Activated CD4-positive, alpha-beta T cell treated with anti-CD3 and anti-CD28 coated beads for 36 hours (primary cell): ENCODE results near the gene ATOSB. TPM values are rescaled to one million over a fixed set of nuclear protein-coding genes. Genes with fewer than 3 reads are reported as not detected.

ENCODE experiments used
- ATAC-seq: fragments of 200-7000 bp; cut with Tn5 transposase; one replicate; pipeline ENCODE4 v1.10.0; 2021; ENCODE audit warnings: mild to moderate bottlenecking, moderate library complexity
- CTCF ChIA-PET: fragments of 350-600 bp; sonication (Branson Sonifier 250); formaldehyde crosslinking; loops from one replicate; lab custom pipeline; 2021; ENCODE audit warnings: antibody characterized with exemption; lab: Charles Lee
- POLR2A ChIA-PET: fragments of 350-600 bp; sonication (Branson Sonifier 250); formaldehyde crosslinking; loops from one replicate; lab custom pipeline; 2021; ENCODE audit warnings: antibody characterized with exemption, inconsistent platforms; lab: Charles Lee
- DNase-seq: peaks from one replicate; pipeline ENCODE4 v3.0.0-alpha.2; 2020
- H3K27ac Mint-ChIP-seq: one replicate; pipeline ENCODE4 v1.8.0; 2021; ENCODE audit warnings: mixed read lengths
- H3K27me3 Mint-ChIP-seq: one replicate; pipeline ENCODE4 v1.8.0; 2021; ENCODE audit warnings: mixed read lengths
- H3K36me3 Mint-ChIP-seq: one replicate; pipeline ENCODE4 v1.8.0; 2021; ENCODE audit warnings: low read depth, mixed read lengths
- H3K4me1 Mint-ChIP-seq: one replicate; pipeline ENCODE4 v1.8.0; 2021; ENCODE audit warnings: mixed read lengths
- H3K4me3 Mint-ChIP-seq: one replicate; pipeline ENCODE4 v1.8.0; 2021; ENCODE audit warnings: mild to moderate bottlenecking, moderate library complexity, mixed read lengths
- H3K9me3 Mint-ChIP-seq: one replicate; pipeline ENCODE4 v1.8.0; 2021; ENCODE audit warnings: low read depth, mixed read lengths
- intact Hi-C, 2 experiments: fragments of 100-400 bp; cut with DNase I in 1 of 2; cut with micrococcal nuclease in 1 of 2; formaldehyde crosslinking; loops; one replicate each; pipeline versions ENCODE4 v1.14.2 to v1.15.1; 2022 to 2024; cut with DNase I, micrococcal nuclease
- total RNA-seq, 2 experiments: library from RNA; stranded (reverse); gene quantifications; one replicate each; pipeline ENCODE4 v1.2.3, GENCODE V29; 2021

ATOSB gene
- total RNA-seq, 2 experiments from 2014 or later, result 5.7 to 6.4 TPM

DNA sequence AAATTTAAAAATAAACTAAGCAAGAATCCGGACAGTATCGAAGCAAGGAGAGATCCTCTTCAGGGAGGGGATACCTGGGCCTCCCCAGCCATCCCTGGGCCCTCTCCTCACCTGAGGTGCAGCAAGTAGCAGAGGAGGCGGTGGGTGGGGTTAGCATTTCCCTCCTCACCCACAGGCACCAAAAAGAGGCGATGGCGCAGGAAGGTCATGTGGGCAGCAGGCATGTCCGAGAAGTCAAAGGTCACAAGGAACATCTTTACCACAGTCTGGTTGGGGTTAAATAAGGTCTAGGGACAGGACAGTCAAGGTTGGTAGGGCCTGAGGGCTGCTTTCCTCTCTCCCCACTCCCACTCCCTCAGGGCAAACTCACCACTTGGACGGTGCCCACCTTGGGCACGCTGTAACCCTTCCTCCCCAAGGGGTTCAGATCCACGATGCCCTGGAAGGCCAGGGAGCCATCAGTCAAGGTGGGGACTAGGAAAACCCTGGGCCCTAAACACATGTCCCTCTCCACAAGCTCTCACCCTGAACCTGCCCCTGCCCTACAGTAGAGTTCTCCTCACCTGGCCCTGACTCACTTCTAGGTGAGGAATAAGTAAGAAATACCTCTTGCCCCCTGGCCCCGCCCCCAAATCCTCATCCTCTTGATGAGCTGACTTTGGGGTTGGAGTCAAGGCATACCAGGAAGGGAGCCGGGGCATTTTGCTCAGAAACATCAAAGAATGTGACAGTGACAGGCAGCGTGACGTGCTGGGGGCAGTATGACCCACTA is 9.9 kb downstream of the ATOSB start:
- intact Hi-C loops, result no loop called here
- Mint-ChIP-seq H3K27ac (no peak overlapping the region), H3K36me3 (peaks cover 21% of the 10 kb centered on the region), H3K27me3 (no peaks in the 10 kb centered on the region), H3K4me1 (peaks cover 26% of the 10 kb centered on the region), H3K4me3 (no peak overlapping the region), H3K9me3 (no peaks in the 10 kb centered on the region)
- no peak for ATAC-seq
- no peak for DNase-seq
- CTCF ChIA-PET, result interaction anchor here (1.2 kb wide), 1 partner anchor 9 kb away, joined by 7 read pairs; the partner anchor contains the start of gene PIGO
- POLR2A ChIA-PET, result interaction anchor here (1.5 kb wide), 1 partner anchor 9 kb away, joined by 4 read pairs; no protein-coding TSS in a partner anchor

- intact Hi-C loops, result no loop called here
- ChIA-PET POLR2A (interaction anchor here (0.6 to 1.5 kb wide), 2 partner anchors 9 to 36 kb away, joined by 4 to 6 read pairs; no protein-coding TSS in a partner anchor), CTCF (interaction anchor here (1.8 kb wide), 1 partner anchor 9 kb away, joined by 7 read pairs; no protein-coding TSS in a partner anchor)
- Mint-ChIP-seq H3K36me3 (peaks cover 27% of the 10 kb centered on the region), H3K27me3 (no peaks in the 10 kb centered on the region), H3K9me3 (no peaks in the 10 kb centered on the region), H3K4me3 (no peak overlapping the region), H3K27ac (no peak overlapping the region), H3K4me1 (peaks cover 25% of the 10 kb centered on the region)
- no peak for ATAC-seq
- DNase-seq, result no peak
Measured at GRCh38 chr9:35105126-35105525, 10.5 kb downstream of the ATOSB start.

DNA sequence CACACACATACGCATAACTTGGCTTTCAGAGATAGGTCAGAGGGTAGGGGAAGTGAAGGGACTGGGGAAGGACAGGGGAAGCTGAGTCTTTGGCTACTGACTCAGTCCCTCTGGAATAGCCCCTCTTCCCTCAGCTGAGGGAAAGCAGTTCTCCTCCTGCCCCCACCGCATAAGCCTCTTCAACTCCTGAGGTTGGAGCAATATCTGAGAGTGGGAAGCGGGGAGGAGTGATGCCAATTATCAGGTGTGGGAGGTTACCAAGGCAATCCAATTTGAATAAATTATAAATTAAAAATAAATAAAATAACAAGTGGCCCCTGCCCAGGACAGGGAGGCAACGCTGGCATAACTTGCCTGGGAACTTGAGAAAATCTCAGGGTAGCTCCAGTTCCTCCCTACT is 11.1 kb downstream of the ATOSB start:
- intact Hi-C loops, result no loop called here
- CTCF ChIA-PET, result interaction anchor here (0.8 to 1.8 kb wide), 2 partner anchors 9 to 205 kb away, joined by 4 to 7 read pairs; no protein-coding TSS in a partner anchor
- no peak overlapping the region for H3K4me3 Mint-ChIP-seq
- H3K27ac Mint-ChIP-seq, result no peak overlapping the region
- peaks cover 31% of the 10 kb centered on the region for H3K36me3 Mint-ChIP-seq
- POLR2A ChIA-PET, result interaction anchor here (0.6 to 3.2 kb wide), 2 partner anchors 10 to 25 kb away, joined by 3 to 18 read pairs; partner anchors contain the start of genes ATOSB and FANCG
- H3K9me3 Mint-ChIP-seq, result no peaks in the 10 kb centered on the region
- DNase-seq (no peak), ATAC-seq (no peak)
- H3K4me1 Mint-ChIP-seq, result peaks cover 25% of the 10 kb centered on the region
- H3K27me3 Mint-ChIP-seq, result no peaks in the 10 kb centered on the region

- no peak for ATAC-seq
- POLR2A ChIA-PET, result interaction anchor here (0.6 to 3.2 kb wide), 6 partner anchors 8 to 32 kb away, joined by 3 to 18 read pairs (median 6); partner anchors contain the start of genes ATOSB, FANCG and VCP
- no peaks in the 10 kb centered on the region for H3K27me3 Mint-ChIP-seq
- no peaks in the 10 kb centered on the region for H3K9me3 Mint-ChIP-seq
- intact Hi-C loops, result loop anchor here (1.0 to 2.0 kb wide), 5 partner anchors 8 to 711 kb away; partner anchors contain the start of genes HINT2 (in 1 of the 2) and VCP (in 1 of the 2)
- H3K4me3 Mint-ChIP-seq, result peak overlapping the region; percentile 98
- DNase-seq, result no peak
- CTCF ChIA-PET, result interaction anchor here (0.6 to 1.8 kb wide), 10 partner anchors 8 to 772 kb away, joined by 3 to 7 read pairs (median 4); partner anchors contain the start of genes ATOSB and FANCG
- H3K27ac Mint-ChIP-seq, result peak overlapping the region; percentile 98
- H3K36me3 Mint-ChIP-seq, result peaks cover 34% of the 10 kb centered on the region
- H3K4me1 Mint-ChIP-seq, result peaks cover 25% of the 10 kb centered on the region
Measured at GRCh38 chr9:35103660-35104191, 11.9 kb downstream of the ATOSB start.

DNA sequence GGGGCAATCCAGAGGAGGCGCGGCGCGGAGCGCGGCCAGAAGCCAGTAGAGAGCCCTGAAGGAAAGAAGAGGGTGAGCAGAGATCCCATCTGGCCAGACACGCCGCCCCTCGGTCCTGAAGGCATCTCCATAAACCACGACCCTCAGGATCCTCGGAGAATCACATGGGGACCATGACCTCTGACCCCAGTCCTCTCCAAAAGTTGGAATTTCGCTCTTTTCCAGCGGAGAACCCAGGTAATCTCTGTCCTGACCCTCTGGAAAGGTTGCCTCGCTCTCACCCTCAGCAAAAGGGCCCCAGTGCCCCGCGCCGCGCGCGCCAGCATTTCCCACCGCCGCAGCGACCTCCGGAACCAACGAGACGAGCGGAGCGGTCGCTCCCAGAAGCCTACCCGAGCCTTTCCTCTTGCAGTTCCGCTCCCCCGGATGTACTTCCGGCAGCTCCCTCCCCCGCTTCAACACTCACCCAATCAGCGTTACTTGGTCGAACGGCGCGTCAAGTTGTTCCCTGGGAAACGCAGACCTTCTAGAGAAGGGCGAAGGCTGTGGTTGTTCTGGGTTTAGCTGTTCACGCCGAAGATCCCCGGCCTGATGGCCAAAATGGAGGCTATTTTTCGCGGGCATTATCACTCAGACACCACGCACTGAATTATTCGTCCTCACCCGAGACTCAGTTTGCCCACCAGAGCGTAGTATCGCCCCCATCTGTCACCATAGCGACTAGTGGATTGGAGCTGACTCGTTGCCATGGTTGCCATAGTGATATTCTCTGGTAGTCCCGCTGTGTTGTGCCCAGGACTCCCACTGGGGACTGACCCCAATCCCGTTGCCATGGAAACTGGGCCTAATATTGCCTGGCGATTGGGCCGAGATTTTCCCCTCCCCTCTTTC is 12.6 kb downstream of the ATOSB start, which contains the start of gene STOML2:
TSS of gene STOML2 (minus strand) at position 363 of the 891 bp plus-strand sequence. CDS start at position 326, 37 bp downstream.
- Mint-ChIP-seq H3K27ac (peak within 1 kb of the TSS; percentile 98), H3K36me3 (peaks cover 34% of the 10 kb centered on the region), H3K4me3 (peak within 1 kb of the TSS; percentile 98), H3K9me3 (no peaks in the 10 kb centered on the region), H3K4me1 (peaks cover 25% of the 10 kb centered on the region), H3K27me3 (no peaks in the 10 kb centered on the region)
- DNase-seq (peak; percentile 95), ATAC-seq (peak; percentile 99)
- CTCF ChIA-PET, result interaction anchor here (0.5 to 1.8 kb wide), 14 partner anchors 9 to 771 kb away, joined by 3 to 7 read pairs (median 4); partner anchors contain the start of genes ATOSB and FANCG
- intact Hi-C loops, result loop anchor here (1.0 to 2.0 kb wide), 5 partner anchors 8 to 712 kb away; partner anchors contain the start of genes HINT2 (in 1 of the 2) and VCP (in 1 of the 2)
- POLR2A ChIA-PET, result interaction anchor here (0.5 to 3.2 kb wide), 6 partner anchors 8 to 374 kb away, joined by 3 to 18 read pairs (median 6); partner anchors contain the start of genes ATOSB, FANCG and VCP

DNA sequence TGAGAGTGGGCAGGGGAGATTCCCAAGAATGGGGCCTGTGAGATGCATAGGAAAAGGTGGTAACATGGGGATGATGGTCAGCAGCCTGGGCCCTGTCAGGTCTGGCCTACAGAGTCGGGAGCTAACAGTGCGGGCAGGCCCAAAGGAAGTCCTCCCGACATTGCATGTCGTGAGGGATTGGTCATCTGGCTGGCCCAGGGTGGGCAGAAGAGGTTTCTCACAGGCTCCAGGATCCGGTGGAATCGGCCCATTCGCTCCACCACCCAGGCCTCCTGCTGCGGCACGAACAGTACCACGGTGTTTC is 13.2 kb downstream of the ATOSB start:
- H3K9me3 Mint-ChIP-seq, result no peaks in the 10 kb centered on the region
- intact Hi-C loops, result loop anchor here in 1 of 2 experiments (2.0 kb wide), 1 partner anchor 712 kb away; the partner anchor contains the start of gene HINT2
- H3K4me1 Mint-ChIP-seq, result peaks cover 25% of the 10 kb centered on the region
- H3K36me3 Mint-ChIP-seq, result peaks cover 34% of the 10 kb centered on the region
- H3K27me3 Mint-ChIP-seq, result no peaks in the 10 kb centered on the region
- peak overlapping the region; percentile 98 for H3K27ac Mint-ChIP-seq
- ATAC-seq, result no peak
- peak; percentile 34 for DNase-seq
- peak overlapping the region; percentile 98 for H3K4me3 Mint-ChIP-seq
- ChIA-PET POLR2A (interaction anchor here (0.5 to 3.2 kb wide), 5 partner anchors 9 to 375 kb away, joined by 3 to 18 read pairs (median 10); partner anchors contain the start of genes ATOSB, FANCG and VCP), CTCF (interaction anchor here (0.5 to 1.8 kb wide), 7 partner anchors 10 to 477 kb away, joined by 3 to 5 read pairs (median 4); partner anchors contain the start of gene ATOSB)

DNA sequence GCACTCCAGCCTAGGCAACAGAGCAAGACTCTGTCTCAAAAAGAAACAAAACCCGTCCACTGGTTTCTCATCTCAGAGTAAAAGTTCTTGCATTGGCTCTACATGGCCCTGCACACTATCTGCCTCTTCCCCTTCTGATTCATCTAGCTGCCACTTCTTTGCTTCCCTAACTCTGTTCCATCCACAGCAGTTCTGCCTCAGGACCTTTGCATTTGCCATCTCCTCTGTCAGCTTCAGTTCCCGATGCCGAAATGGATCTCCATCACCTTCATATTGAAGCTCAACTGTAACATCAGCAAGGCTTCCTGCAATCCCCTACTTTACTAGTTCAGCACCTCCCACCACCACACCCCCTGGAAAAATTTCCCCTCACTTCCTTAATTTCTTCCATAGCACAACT is 18.1 kb downstream of the ATOSB start:
- H3K36me3 Mint-ChIP-seq, result peaks cover 39% of the 10 kb centered on the region
- no peaks in the 10 kb centered on the region for H3K27me3 Mint-ChIP-seq
- ATAC-seq (no peak), DNase-seq (no peak)
- H3K27ac Mint-ChIP-seq, result peak overlapping the region; percentile 4
- intact Hi-C loops, result loop anchor here (2.0 to 5.0 kb wide), 3 partner anchors 13 to 560 kb away; partner anchors contain the start of genes CCDC107 (in 1 of the 2) and RMRP (in 1 of the 2)
- POLR2A ChIA-PET, result no interaction called here
- H3K4me3 Mint-ChIP-seq, result no peak overlapping the region
- peaks cover 31% of the 10 kb centered on the region for H3K4me1 Mint-ChIP-seq
- no peaks in the 10 kb centered on the region for H3K9me3 Mint-ChIP-seq
- CTCF ChIA-PET, result interaction anchor here (0.8 to 4.2 kb wide), 4 partner anchors 19 to 204 kb away, joined by 3 to 54 read pairs (median 4); partner anchors contain the start of genes FANCG and VCP

GRCh38 chr9:35096035-35096849 is 19.4 kb downstream of the ATOSB start, which contains the start of gene PIGO:
Gene PIGO (minus strand): TSS chr9:35096591. CDS start chr9:35095565, 1,026 bp downstream.
- no peaks in the 10 kb centered on the region for H3K9me3 Mint-ChIP-seq
- peaks cover 34% of the 10 kb centered on the region for H3K36me3 Mint-ChIP-seq
- intact Hi-C loops, result loop anchor here (1.0 to 5.0 kb wide), 12 partner anchors 15 to 561 kb away; partner anchors contain the start of genes VCP (in 2 of the 2), CCDC107 (in 1 of the 2), DNAJB5 (in 1 of the 2) and RMRP (in 1 of the 2)
- peak within 1 kb of the TSS; percentile 92 for H3K27ac Mint-ChIP-seq
- peak within 1 kb of the TSS; percentile 85 for H3K4me3 Mint-ChIP-seq
- no peaks in the 10 kb centered on the region for H3K27me3 Mint-ChIP-seq
- ChIA-PET CTCF (interaction anchor here (0.7 to 4.2 kb wide), 11 partner anchors 10 to 221 kb away, joined by 3 to 54 read pairs (median 6); partner anchors contain the start of genes FANCG and VCP), POLR2A (no interaction called here)
- peaks cover 25% of the 10 kb centered on the region for H3K4me1 Mint-ChIP-seq
- ATAC-seq, result peak; percentile 91
- peak; percentile 95 for DNase-seq

DNA sequence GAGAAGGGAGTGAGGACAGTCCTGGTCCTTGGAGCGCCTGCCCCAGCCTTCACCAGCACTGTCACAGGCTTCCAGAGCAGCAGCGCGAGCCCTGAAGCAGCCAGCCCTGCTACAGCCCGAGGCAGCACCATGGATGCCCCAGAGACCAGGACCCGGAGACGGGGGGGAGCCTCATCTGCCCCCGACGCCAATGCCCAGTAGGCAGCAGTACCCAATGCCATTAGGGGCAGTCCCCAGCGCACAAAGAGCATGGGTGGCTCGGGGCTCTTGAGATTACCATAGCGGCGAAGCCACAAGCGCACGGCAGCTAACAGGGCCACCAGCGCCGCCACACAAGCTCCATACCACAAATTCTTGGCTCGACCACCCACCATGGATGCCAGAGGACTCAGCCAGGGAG is 24.1 kb downstream of the ATOSB start:
- Mint-ChIP-seq H3K27ac (no peak overlapping the region), H3K4me1 (peaks cover 14% of the 10 kb centered on the region), H3K9me3 (no peaks in the 10 kb centered on the region), H3K27me3 (no peaks in the 10 kb centered on the region), H3K36me3 (peaks cover 26% of the 10 kb centered on the region), H3K4me3 (no peak overlapping the region)
- ChIA-PET CTCF (interaction anchor here (0.6 to 2.3 kb wide), 5 partner anchors 12 to 680 kb away, joined by 3 to 9 read pairs (median 3); partner anchors contain the start of gene FANCG), POLR2A (interaction anchor here (0.6 to 1.0 kb wide), 3 partner anchors 10 to 20 kb away, joined by 3 to 11 read pairs (median 4); partner anchors contain the start of gene FANCG)
- intact Hi-C loops, result loop anchor here in 1 of 2 experiments (2.0 kb wide), 1 partner anchor 37 kb away; no protein-coding TSS in a partner anchor
- DNase-seq (no peak), ATAC-seq (no peak)
